ENCODE results near the gene MYT1. TPM values are rescaled to one million over a fixed set of nuclear protein-coding genes. Genes with fewer than 3 reads are reported as not detected.
A peak's percentile ranks its signal among the peaks of the same experiment; 100 is the strongest.

MYT1 gene
- total RNA-seq, 2 donors from 2014 or later, result 2.4 to 4.5 TPM

- H3K4me3 ChIP-seq (ENCODE audit: low read length), result no peak overlapping the region
- no peak overlapping the region for H3K4me3 Mint-ChIP-seq
- peaks cover 37% of the 10 kb centered on the region for H3K36me3 ChIP-seq (ENCODE audit: control insufficient read depth, insufficient read depth, low read length)
- H3K4me1 Mint-ChIP-seq, result peaks cover 3% of the 10 kb centered on the region
- no peaks in the 10 kb centered on the region for H3K9me3 ChIP-seq (ENCODE audit: control insufficient read depth, low read length)
- H3K27ac ChIP-seq (ENCODE audit: low read depth, low read length), result no peak overlapping the region
- 93 to 94% methylated on average over 11 of the region's 11 CpGs for WGBS, 2 experiments (ENCODE audit: insufficient coverage in 1 of 2, insufficient read length in 1 of 2)
- TF ChIP-seq CTCF (conservative IDR thresholded peaks at IDR 0.05), result no peak
- no peaks in the 10 kb centered on the region for H3K27me3 ChIP-seq (ENCODE audit: control insufficient read depth, insufficient read depth, low read length, poor library complexity, severe bottlenecking)
- DNase-seq, result no peak
- H3K9ac ChIP-seq (ENCODE audit: extremely low read depth, low read length, poor library complexity, severe bottlenecking), result no peak overlapping the region
- H3K27me3 Mint-ChIP-seq (ENCODE audit: insufficient read depth), result no peaks in the 10 kb centered on the region
- H3K36me3 Mint-ChIP-seq (ENCODE audit: low read depth), result peaks cover 74% of the 10 kb centered on the region
- peak overlapping the region; percentile 1 for H3K27ac Mint-ChIP-seq
- H3K4me1 ChIP-seq (ENCODE audit: control insufficient read depth, insufficient read depth, low read length), result no peaks in the 10 kb centered on the region
- H3K9me3 Mint-ChIP-seq, result peaks cover 2% of the 10 kb centered on the region
Measured at GRCh38 chr20:64271636-64272035, 107.4 kb downstream of the MYT1 start.

GRCh38 chr20:64273109-64273508 is 108.9 kb downstream of the MYT1 start:
- H3K4me3 ChIP-seq (ENCODE audit: low read length), result no peak overlapping the region
- Mint-ChIP-seq H3K36me3 (ENCODE audit: low read depth) (peaks cover 67% of the 10 kb centered on the region), H3K4me1 (no peaks in the 10 kb centered on the region), H3K9me3 (peaks cover 2% of the 10 kb centered on the region), H3K27me3 (ENCODE audit: insufficient read depth) (no peaks in the 10 kb centered on the region), H3K27ac (no peak overlapping the region), H3K4me3 (no peak overlapping the region)
- peaks cover 24% of the 10 kb centered on the region for H3K36me3 ChIP-seq (ENCODE audit: control insufficient read depth, insufficient read depth, low read length)
- TF ChIP-seq CTCF (conservative IDR thresholded peaks at IDR 0.05), result no peak
- H3K9ac ChIP-seq (ENCODE audit: extremely low read depth, low read length, poor library complexity, severe bottlenecking), result no peak overlapping the region
- no peak for DNase-seq
- H3K4me1 ChIP-seq (ENCODE audit: control insufficient read depth, insufficient read depth, low read length), result no peaks in the 10 kb centered on the region
- no peaks in the 10 kb centered on the region for H3K9me3 ChIP-seq (ENCODE audit: control insufficient read depth, low read length)
- no peaks in the 10 kb centered on the region for H3K27me3 ChIP-seq (ENCODE audit: control insufficient read depth, insufficient read depth, low read length, poor library complexity, severe bottlenecking)
- H3K27ac ChIP-seq (ENCODE audit: low read depth, low read length), result no peak overlapping the region
- 94 to 95% methylated on average over 14 to 19 of the region's 19 CpGs for WGBS, 2 experiments (ENCODE audit: insufficient coverage in 1 of 2, insufficient read length in 1 of 2)

- H3K9me3 ChIP-seq (ENCODE audit: control insufficient read depth, low read length), result no peaks in the 10 kb centered on the region
- H3K4me1 ChIP-seq (ENCODE audit: control insufficient read depth, insufficient read depth, low read length), result no peaks in the 10 kb centered on the region
- H3K36me3 Mint-ChIP-seq (ENCODE audit: low read depth), result peaks cover 38% of the 10 kb centered on the region
- no peaks in the 10 kb centered on the region for H3K27me3 Mint-ChIP-seq (ENCODE audit: insufficient read depth)
- no peaks in the 10 kb centered on the region for H3K27me3 ChIP-seq (ENCODE audit: control insufficient read depth, insufficient read depth, low read length, poor library complexity, severe bottlenecking)
- WGBS, 2 experiments (ENCODE audit: insufficient coverage in 1 of 2, insufficient read length in 1 of 2), result 89 to 94% methylated on average over 7 of the region's 7 CpGs
- no peak overlapping the region for H3K9ac ChIP-seq (ENCODE audit: extremely low read depth, low read length, poor library complexity, severe bottlenecking)
- H3K27ac ChIP-seq (ENCODE audit: low read depth, low read length), result no peak overlapping the region
- H3K9me3 Mint-ChIP-seq, result peaks cover 5% of the 10 kb centered on the region
- DNase-seq, result no peak
- H3K27ac Mint-ChIP-seq, result no peak overlapping the region
- H3K4me1 Mint-ChIP-seq, result no peaks in the 10 kb centered on the region
- peaks cover 20% of the 10 kb centered on the region for H3K36me3 ChIP-seq (ENCODE audit: control insufficient read depth, insufficient read depth, low read length)
- no peak overlapping the region for H3K4me3 Mint-ChIP-seq
- H3K4me3 ChIP-seq (ENCODE audit: low read length), result no peak overlapping the region
- TF ChIP-seq CTCF (conservative IDR thresholded peaks at IDR 0.05), result no peak
Measured at GRCh38 chr20:64276817-64277216, 112.6 kb downstream of the MYT1 start.

Data from endodermal cell (in vitro differentiated cells).